ENCODE measurements around the gene C5orf58.

DNA sequence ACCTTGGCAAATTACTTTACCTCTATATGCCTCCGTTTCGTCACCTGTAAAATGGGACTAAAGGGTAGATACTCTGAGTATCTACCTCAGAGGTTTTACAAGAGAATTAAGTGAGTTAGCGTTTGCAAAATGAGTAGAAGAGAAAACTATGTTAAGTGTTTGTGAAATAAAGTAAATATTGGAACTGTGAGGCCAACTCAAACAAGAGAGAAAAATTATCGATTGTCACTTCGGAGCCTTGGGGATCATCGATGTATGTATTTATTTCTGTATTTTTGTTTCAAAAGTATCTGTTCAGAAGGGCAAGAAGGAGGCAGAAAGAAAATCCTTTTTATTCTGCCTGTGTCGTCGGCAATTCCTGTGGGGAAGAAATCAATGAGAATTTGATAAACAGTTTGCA is 25.8 kb upstream of the C5orf58 start:
- TF ChIP-seq, protein P1, sequence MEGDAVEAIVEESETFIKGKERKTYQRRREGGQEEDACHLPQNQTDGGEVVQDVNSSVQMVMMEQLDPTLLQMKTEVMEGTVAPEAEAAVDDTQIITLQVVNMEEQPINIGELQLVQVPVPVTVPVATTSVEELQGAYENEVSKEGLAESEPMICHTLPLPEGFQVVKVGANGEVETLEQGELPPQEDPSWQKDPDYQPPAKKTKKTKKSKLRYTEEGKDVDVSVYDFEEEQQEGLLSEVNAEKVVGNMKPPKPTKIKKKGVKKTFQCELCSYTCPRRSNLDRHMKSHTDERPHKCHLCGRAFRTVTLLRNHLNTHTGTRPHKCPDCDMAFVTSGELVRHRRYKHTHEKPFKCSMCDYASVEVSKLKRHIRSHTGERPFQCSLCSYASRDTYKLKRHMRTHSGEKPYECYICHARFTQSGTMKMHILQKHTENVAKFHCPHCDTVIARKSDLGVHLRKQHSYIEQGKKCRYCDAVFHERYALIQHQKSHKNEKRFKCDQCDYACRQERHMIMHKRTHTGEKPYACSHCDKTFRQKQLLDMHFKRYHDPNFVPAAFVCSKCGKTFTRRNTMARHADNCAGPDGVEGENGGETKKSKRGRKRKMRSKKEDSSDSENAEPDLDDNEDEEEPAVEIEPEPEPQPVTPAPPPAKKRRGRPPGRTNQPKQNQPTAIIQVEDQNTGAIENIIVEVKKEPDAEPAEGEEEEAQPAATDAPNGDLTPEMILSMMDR (IDR thresholded peaks at IDR 0.05): no peak
- TF ChIP-seq POLR2A (IDR thresholded peaks at IDR 0.05): no peak
